Adipocyte (in vitro differentiated cells): ENCODE data around the gene COX7A2L.

Experiments
- DNase-seq: peaks from one replicate; pipeline ENCODE4 v3.0.0-alpha.2; 2015; ENCODE audit warnings: low read depth
- H3K27me3 ChIP-seq: replicated peaks from 2 replicates; pipeline ENCODE4 v1.7.0; 2013; ENCODE audit warnings: mild to moderate bottlenecking, low read length, moderate library complexity; ENCODE audit not compliant: control insufficient read depth, insufficient read depth
- H3K36me3 ChIP-seq: 2 replicates; pipeline ENCODE4 v1.7.0; 2013; ENCODE audit warnings: low read length, mild to moderate bottlenecking, moderate library complexity; ENCODE audit not compliant: control insufficient read depth, insufficient read depth, severe bottlenecking
- H3K4me1 ChIP-seq: 2 replicates; pipeline ENCODE4 v1.7.0; 2013; ENCODE audit warnings: mild to moderate bottlenecking, low read length, moderate library complexity; ENCODE audit not compliant: control insufficient read depth, insufficient read depth
- H3K4me3 ChIP-seq: 2 replicates; pipeline ENCODE4 v1.7.0; 2013; ENCODE audit warnings: mild to moderate bottlenecking, low read length, moderate library complexity
- H3K9ac ChIP-seq: 2 replicates; pipeline ENCODE4 v1.7.0; 2013; ENCODE audit warnings: mild to moderate bottlenecking, low read length, moderate library complexity
- H3K9me3 ChIP-seq: 2 replicates; pipeline ENCODE4 v1.7.0; 2013; ENCODE audit warnings: mild to moderate bottlenecking, low read length, moderate library complexity; ENCODE audit not compliant: control insufficient read depth

COX7A2L gene

DNA sequence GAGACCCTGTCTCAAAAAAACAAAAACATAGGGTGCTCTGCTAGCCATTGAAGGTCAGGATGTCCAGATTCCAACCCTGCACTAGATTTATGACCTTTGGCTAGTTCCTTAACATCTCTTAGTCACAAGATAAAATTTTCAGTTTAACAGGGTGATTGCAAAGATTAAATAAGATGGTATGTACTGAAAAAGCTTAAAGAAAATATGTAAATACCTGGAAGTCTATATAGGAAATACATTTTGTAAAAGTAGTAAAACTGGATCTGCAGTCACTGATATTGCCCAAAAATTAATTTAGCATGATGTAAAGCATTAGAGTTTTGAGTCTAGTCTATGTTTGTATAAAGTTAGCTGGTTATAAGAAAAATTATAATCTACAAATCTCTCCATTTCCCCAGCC, 5.4 kb upstream of the COX7A2L start:
- no peak for DNase-seq
- H3K4me1 ChIP-seq: peaks cover 22% of the 10 kb centered on the region
- H3K4me3 ChIP-seq: no peak overlapping the region
- no peak overlapping the region for H3K9ac ChIP-seq
- no peaks in the 10 kb centered on the region for H3K9me3 ChIP-seq
- no peaks in the 10 kb centered on the region for H3K27me3 ChIP-seq
- no peaks in the 10 kb centered on the region for H3K36me3 ChIP-seq

DNA sequence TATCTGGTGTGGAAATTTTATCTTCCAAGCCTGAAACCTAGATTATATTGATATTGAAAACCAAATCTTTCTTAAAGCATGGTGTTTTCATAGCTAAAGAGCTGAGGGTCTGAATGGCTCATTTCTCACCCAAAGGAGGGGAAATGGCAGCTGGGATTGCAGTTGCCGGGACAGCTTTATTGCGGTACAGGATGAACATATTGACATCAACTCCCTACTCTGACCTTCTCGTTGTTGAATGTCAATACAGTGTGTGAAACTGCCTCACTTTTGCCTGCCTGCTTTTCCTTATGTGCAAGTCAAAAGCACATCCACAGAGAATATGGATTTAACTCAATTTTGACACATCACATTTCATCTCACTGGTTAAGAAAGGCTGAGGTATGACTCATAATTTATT, 3.6 kb upstream of the COX7A2L start:
- DNase-seq: no peak
- H3K4me3 ChIP-seq: no peak overlapping the region
- H3K9me3 ChIP-seq: no peaks in the 10 kb centered on the region
- no peaks in the 10 kb centered on the region for H3K27me3 ChIP-seq
- peaks cover 25% of the 10 kb centered on the region for H3K4me1 ChIP-seq
- no peak overlapping the region for H3K9ac ChIP-seq
- no peaks in the 10 kb centered on the region for H3K36me3 ChIP-seq

DNA sequence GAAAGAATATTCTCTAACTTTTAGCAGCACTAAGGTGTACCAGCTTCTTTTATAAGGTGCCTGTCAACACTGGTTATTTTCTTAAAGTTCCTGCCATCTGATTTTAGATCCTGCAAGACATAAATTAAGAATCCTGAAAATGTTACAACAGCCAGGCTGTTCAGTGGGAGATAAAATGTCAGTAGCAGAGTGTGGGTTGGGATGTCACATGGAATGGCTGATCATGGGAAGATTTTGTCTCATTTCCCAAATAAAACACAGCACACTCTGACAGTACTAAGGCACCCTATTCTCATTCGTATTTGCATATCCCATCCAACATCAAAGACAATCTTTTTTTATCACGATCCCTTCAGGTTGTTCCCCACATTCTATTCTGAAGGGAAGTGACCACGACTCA, 2.4 kb upstream of the COX7A2L start:
- Histone ChIP-seq H3K36me3 (no peaks in the 10 kb centered on the region), H3K4me3 (no peak overlapping the region), H3K9ac (no peak overlapping the region), H3K27me3 (no peaks in the 10 kb centered on the region), H3K4me1 (peaks cover 33% of the 10 kb centered on the region), H3K9me3 (no peaks in the 10 kb centered on the region)
- DNase-seq: no peak

DNA sequence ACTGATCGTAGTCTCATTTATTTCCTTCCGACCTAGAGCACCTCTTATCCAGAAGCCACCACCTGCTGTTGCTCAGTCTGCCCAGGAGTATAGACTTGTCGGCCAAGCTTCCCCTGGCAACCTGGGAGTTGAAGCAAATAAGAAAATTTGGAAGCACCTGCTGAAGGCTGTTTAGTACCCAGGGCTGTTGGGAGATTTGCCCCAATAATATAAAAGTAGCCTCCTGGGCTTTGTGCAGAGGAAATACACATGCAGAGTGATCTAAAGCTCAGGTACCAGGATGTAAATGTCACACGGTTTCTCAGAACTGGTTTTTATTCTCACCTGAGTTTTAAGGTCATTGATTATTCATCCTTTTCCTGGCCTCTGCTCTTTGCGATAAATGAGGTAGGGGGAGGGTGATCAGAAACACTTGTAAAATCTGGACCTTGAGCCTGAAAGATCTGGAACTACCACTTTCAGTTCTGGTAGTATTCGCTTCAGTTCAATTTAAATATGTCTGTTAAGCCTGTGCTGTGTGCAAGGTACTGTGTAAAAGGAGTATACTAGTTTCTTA, 789 bp upstream of the COX7A2L start:
- no peak for DNase-seq
- Histone ChIP-seq H3K4me3 (peak overlapping the region; percentile 73), H3K4me1 (peaks cover 24% of the 10 kb centered on the region), H3K36me3 (no peaks in the 10 kb centered on the region), H3K27me3 (no peaks in the 10 kb centered on the region), H3K9ac (peak overlapping the region; percentile 49), H3K9me3 (no peaks in the 10 kb centered on the region)

DNA sequence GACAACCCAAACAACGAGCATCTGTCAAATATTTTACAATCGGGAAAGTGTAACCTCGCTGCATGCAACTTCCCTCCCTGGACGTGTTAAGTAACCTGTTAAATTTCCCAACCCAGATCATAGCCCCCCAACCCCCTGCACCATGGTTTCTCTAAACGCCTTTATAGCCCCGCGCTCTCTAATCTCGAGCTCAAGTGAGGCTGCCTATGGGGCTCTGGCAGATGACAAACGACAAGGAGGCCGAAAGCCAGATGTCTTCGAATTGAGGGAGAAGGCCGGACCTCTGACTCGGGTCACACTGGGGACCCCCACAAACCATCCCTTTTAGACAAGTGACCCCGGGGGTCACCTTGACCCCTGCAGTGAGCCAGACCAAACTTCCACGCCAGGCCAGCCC, 526 bp downstream of the COX7A2L start:
- Histone ChIP-seq H3K4me1 (peaks cover 24% of the 10 kb centered on the region), H3K9me3 (no peaks in the 10 kb centered on the region), H3K36me3 (no peaks in the 10 kb centered on the region), H3K4me3 (peak overlapping the region; percentile 96), H3K9ac (peak overlapping the region; percentile 99), H3K27me3 (no peaks in the 10 kb centered on the region)
- DNase-seq: peak; percentile 51

DNA sequence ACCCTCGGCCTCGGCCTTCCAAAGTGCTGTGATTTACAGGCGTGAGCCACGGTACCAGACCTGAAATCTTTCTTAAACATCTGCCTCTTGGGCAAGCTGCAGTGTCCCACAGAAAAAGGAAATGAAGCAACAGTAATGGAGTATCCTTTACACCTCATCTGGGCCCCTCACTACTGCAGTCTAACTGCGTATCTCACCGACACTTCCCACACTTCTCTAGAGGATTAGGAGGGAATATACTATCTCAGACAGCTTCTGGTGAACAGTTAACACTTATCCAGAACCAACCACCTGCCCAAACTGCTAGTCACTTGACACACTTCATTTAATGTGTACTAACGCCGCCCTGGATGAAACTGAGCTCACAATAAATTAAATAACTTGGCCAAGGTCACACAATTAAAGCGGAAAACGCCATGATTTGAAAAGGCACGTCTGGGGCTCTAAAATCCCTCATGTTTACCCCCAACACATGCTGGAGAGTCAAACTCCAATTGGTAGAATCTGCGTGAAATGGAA, 993 bp downstream of the COX7A2L start:
- no peaks in the 10 kb centered on the region for H3K27me3 ChIP-seq
- no peaks in the 10 kb centered on the region for H3K9me3 ChIP-seq
- no peaks in the 10 kb centered on the region for H3K36me3 ChIP-seq
- peak overlapping the region; percentile 99 for H3K9ac ChIP-seq
- DNase-seq: peak; percentile 86
- peak overlapping the region; percentile 96 for H3K4me3 ChIP-seq
- H3K4me1 ChIP-seq: peaks cover 27% of the 10 kb centered on the region

DNA sequence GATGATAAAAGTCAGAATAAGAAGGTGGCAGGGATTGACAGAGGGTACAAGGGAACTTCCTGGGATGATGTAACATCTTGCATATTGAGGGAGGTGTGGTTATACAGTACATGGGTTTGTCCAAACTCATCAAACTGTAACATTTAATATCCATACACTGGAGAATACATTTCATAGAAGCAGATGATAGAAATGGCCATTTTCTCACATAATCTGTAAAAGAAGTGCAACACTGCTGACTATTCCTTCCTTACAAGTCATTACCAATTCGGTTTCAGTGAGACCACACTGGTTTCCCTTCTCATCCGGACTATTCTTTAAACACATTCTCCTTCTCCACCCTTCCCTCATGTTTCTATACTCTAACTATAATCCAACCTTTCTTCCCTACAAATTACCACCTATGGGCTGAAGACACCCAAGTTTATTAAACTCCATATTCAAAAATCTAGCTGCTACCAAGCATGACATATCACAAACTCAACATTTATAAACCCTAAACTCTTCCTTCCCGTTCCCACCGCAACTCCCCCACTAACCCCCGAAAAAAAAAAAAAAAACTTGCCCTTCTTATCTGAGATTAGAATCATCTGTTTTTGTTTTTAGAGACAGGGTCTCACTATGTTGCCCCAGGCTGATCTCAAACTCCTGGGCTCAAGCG, 1.6 kb downstream of the COX7A2L start:
- H3K27me3 ChIP-seq: no peaks in the 10 kb centered on the region
- peaks cover 32% of the 10 kb centered on the region for H3K4me1 ChIP-seq
- no peaks in the 10 kb centered on the region for H3K36me3 ChIP-seq
- H3K4me3 ChIP-seq: peak overlapping the region; percentile 96
- DNase-seq: peak; percentile 34
- H3K9me3 ChIP-seq: no peaks in the 10 kb centered on the region
- peak overlapping the region; percentile 99 for H3K9ac ChIP-seq

DNA sequence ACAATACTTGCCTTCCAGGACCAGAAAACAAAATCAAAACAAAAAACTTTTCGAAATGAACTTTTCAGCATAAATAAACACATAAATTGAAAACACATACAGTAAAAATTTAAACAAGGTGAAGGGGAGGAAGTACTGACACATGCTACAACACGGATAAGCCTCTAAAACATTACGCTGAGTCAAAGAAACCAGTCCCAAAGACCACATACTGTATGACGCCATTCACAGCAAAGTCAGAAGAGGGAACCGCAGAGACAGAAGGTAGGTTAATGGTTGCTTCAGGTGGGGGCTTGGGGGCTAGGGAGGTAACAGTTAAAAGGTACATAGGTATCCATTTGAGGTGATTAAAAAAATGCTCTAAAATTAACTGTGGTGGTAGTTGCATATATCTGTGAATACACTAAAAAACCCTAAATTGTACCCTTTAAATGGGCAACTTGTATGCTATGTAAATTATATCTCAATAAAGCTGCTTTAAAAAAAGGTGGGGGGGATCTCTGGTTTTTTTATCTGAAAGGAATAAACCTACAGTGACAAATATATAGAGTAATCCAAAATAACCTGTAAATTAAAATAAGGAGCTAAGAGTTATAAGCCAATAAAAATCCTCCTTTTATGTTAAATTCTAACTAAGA, 7.1 kb downstream of the COX7A2L start:
- peaks cover 46% of the 10 kb centered on the region for H3K4me1 ChIP-seq
- H3K27me3 ChIP-seq: no peaks in the 10 kb centered on the region
- no peaks in the 10 kb centered on the region for H3K9me3 ChIP-seq
- no peak for DNase-seq
- H3K9ac ChIP-seq: no peak overlapping the region
- peaks cover 29% of the 10 kb centered on the region for H3K36me3 ChIP-seq
- H3K4me3 ChIP-seq: no peak overlapping the region

DNA sequence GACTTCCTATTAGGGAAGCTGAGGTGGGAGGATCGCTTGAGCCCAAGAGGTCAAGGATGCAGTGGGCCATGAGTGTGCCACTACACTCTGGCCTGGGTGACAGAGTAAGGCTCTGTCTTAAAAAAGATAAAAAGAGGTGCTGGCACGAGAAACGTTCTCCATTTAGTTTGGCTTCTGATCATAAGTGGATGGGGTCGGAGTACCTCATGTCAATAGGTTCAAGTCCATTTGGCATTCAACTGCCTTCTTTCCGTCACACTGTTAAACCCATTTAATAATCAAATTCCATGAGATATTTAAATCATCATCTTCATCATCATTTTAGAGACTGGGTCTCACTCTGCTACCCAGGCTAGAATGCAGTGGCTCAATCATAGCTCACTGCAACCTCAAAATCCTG, 9.2 kb downstream of the COX7A2L start:
- no peak for DNase-seq
- H3K36me3 ChIP-seq: peaks cover 36% of the 10 kb centered on the region
- H3K27me3 ChIP-seq: no peaks in the 10 kb centered on the region
- no peaks in the 10 kb centered on the region for H3K9me3 ChIP-seq
- H3K9ac ChIP-seq: no peak overlapping the region
- H3K4me1 ChIP-seq: peaks cover 43% of the 10 kb centered on the region
- no peak overlapping the region for H3K4me3 ChIP-seq

DNA sequence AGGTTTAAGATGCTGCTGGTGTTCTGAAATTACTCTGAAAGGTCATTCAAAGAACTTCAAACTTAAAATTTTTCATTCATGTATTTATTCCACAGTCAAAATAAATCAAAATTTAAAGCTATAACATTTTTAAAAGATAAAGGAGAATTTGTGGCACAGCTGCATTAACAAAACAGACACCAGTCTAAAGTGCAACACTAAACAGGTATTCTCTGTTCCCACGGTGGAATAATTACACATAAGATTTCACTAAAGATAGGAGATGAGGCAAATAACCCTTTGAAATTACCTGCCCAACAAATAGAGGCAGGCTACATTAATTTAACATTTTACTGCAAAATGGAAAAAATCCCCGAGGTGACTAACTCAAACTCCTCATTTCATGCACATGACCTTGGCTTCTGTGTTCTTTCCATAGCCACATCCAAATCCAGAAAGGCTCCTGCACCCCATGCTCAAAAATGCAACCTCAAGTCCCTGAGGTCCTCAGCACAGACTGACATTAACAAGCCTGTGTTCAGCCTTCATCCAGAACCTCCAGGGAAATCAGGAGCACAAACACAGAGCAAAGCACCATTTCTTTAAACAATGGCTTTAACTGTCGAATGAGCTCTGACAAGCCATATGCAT, 10.5 kb downstream of the COX7A2L start:
- Histone ChIP-seq H3K36me3 (peaks cover 42% of the 10 kb centered on the region), H3K9me3 (no peaks in the 10 kb centered on the region), H3K27me3 (no peaks in the 10 kb centered on the region), H3K4me3 (no peak overlapping the region), H3K4me1 (peaks cover 56% of the 10 kb centered on the region), H3K9ac (no peak overlapping the region)
- DNase-seq: no peak

DNA sequence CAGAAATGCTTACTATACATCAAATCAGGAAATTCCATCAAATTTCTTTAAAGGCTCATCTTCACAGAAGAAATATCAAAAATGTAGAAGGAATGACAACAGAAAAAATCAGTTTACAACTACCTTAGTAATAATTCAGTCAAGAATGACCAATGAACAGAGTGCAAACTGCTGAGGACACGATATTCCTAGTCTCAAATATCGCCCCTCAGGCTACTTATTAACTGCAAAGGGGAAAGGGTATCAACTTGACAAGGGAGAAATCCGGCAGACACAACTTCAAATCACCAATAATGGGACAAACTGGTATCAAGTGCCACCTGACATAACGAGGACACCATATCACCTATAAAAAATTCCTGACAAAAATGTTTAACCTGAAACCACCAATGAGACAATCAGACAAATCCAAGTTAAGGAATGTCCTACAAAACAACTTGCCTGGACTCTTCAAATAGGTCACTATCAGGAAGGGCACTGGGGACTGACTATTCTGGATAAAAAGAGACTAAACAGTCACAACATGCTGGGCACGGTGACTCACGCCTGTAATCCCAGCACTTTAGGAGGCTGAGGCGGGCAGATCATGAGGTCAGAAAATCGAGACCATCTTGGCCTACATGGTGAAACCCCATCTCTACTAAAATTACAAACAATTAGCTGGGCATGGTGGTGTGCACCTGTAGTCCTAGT, 12.8 kb downstream of the COX7A2L start:
- peaks cover 41% of the 10 kb centered on the region for H3K4me1 ChIP-seq
- H3K9me3 ChIP-seq: no peaks in the 10 kb centered on the region
- no peak overlapping the region for H3K9ac ChIP-seq
- H3K27me3 ChIP-seq: no peaks in the 10 kb centered on the region
- H3K36me3 ChIP-seq: peaks cover 53% of the 10 kb centered on the region
- no peak overlapping the region for H3K4me3 ChIP-seq
- no peak for DNase-seq
